RWPE1 (cell line): ENCODE data around the gene PPDPF.

Source experiments
- CTCF ChIA-PET: fragments of 350-600 bp; sonication (Branson Sonifier 250); formaldehyde crosslinking; extraction: SDS; loops from one replicate; lab custom pipeline; 2021; lab: Yijun Ruan, JAX
- POLR2A ChIA-PET: fragments of 400-600 bp; formaldehyde crosslinking; extraction: SDS; loops from one replicate; lab custom pipeline; 2020; ENCODE audit warnings: antibody characterized with exemption; ENCODE audit not compliant: low non-redundant PET; lab: Yijun Ruan, JAX
- DNase-seq: peaks from one replicate; pipeline ENCODE4 v3.0.0; 2012; ENCODE audit warnings: low spot score
- H3K27ac ChIP-seq: fragments of 450-650 bp; 2 replicates; pipeline ENCODE4 v1.5.1; 2017
- CTCF ChIP-seq: fragments of 450-650 bp; conservative IDR thresholded peaks from 2 replicates; pipeline ENCODE4 v1.5.1; 2017; ENCODE audit warnings: low read depth, mild to moderate bottlenecking

Gene PPDPF

GRCh38 chr20:63534831-63535651, 14.5 kb downstream of the PPDPF start:
- POLR2A ChIA-PET, result interaction anchor here (0.5 to 3.8 kb wide), 5 partner anchors 13 to 445 kb away, joined by 3 to 53 read pairs (median 4); partner anchors contain the start of genes HELZ2, PPDPF and TPD52L2
- H3K27ac ChIP-seq, result peak overlapping the region; percentile 98
- peak; percentile 83 for DNase-seq
- no peak for TF ChIP-seq CTCF
- CTCF ChIA-PET, result interaction anchor here (0.5 to 4.1 kb wide), 7 partner anchors 13 to 522 kb away, joined by 3 to 18 read pairs (median 7); no protein-coding TSS in a partner anchor

- peak; percentile 95 for DNase-seq
- peak overlapping the region; percentile 96 for H3K27ac ChIP-seq
- TF ChIP-seq CTCF, result no peak
- ChIA-PET POLR2A (interaction anchor here (0.6 to 3.8 kb wide), 8 partner anchors 15 to 326 kb away, joined by 3 to 53 read pairs (median 3); partner anchors contain the start of genes GMEB2 and PPDPF), CTCF (interaction anchor here (0.6 to 4.1 kb wide), 8 partner anchors 14 to 270 kb away, joined by 3 to 18 read pairs (median 10); partner anchors contain the start of genes HELZ2, PPDPF and RTEL1)
Observed at GRCh38 chr20:63536241-63536977, 15.8 kb downstream of the PPDPF start.

GRCh38 chr20:63536997-63537524, 16.5 kb downstream of the PPDPF start, which contains the start of gene PTK6:
TSS of gene PTK6 (minus strand) at chr20:63537376. CDS start at chr20:63537314, 62 bp downstream.
- TF ChIP-seq CTCF, result no peak
- peak; percentile 93 for DNase-seq
- ChIA-PET CTCF (interaction anchor here (0.6 to 4.1 kb wide), 40 partner anchors 9 to 651 kb away, joined by 3 to 18 read pairs (median 4); partner anchors contain the start of genes HELZ2, PPDPF, RTEL1 and STMN3), POLR2A (interaction anchor here (0.6 to 3.8 kb wide), 8 partner anchors 15 to 443 kb away, joined by 3 to 53 read pairs (median 3); partner anchors contain the start of genes GMEB2, HELZ2 and PPDPF)
- H3K27ac ChIP-seq, result peak within 1 kb of the TSS; percentile 96

GRCh38 chr20:63537525-63538203, 17.1 kb downstream of the PPDPF start:
- peak; percentile 100 for DNase-seq
- CTCF ChIA-PET, result interaction anchor here (0.5 to 4.1 kb wide), 56 partner anchors 9 to 1134 kb away, joined by 3 to 18 read pairs (median 4); partner anchors contain the start of genes HELZ2, PPDPF, RGS19 and RTEL1
- H3K27ac ChIP-seq, result peak overlapping the region; percentile 96
- POLR2A ChIA-PET, result interaction anchor here (0.6 to 1.7 kb wide), 12 partner anchors 12 to 443 kb away, joined by 3 to 8 read pairs (median 3); partner anchors contain the start of genes GMEB2, HELZ2 and PPDPF
- peak; percentile 99 for TF ChIP-seq CTCF

- ChIA-PET POLR2A (interaction anchor here (0.6 to 1.7 kb wide), 16 partner anchors 9 to 442 kb away, joined by 3 to 8 read pairs (median 3); partner anchors contain the start of genes GMEB2, HELZ2 and PPDPF), CTCF (interaction anchor here (0.5 to 4.1 kb wide), 45 partner anchors 8 to 1135 kb away, joined by 3 to 18 read pairs (median 4); partner anchors contain the start of genes HELZ2, PPDPF, RGS19 and RTEL1)
- peak; percentile 89 for DNase-seq
- TF ChIP-seq CTCF, result peak; percentile 79
- H3K27ac ChIP-seq, result peak overlapping the region; percentile 96
Observed at GRCh38 chr20:63538204-63539091, 17.9 kb downstream of the PPDPF start.
